Thyroid gland (tissue), 4 donors: ENCODE data around the gene MYH10.
"Not testable (repeated sequence)": the region's sequence is repeated elsewhere in the genome, so short reads cannot be mapped to it uniquely, and the experiment has no call there.

Experiments
- CTCF ChIP-seq, 6 experiments: fragments of 200-600 bp in 3 of 6; fragments of 450-650 bp in 3 of 6; sonication (generic) in 3 of 6; IDR thresholded peaks; one replicate each; pipeline ENCODE4 v1.5.1; 2016 to 2019; ENCODE audit warnings: antibody characterized with exemption in 6 of 6, mild to moderate bottlenecking in 2 of 6, inconsistent platforms in 1 of 6, moderate library complexity in 1 of 6
- POLR2A ChIP-seq, 2 donors: fragments of 450-650 bp; IDR thresholded peaks; one replicate each; pipeline ENCODE4 v1.6.1; 2017; ENCODE audit warnings: antibody characterized with exemption in 2 of 2, mild to moderate bottlenecking in 2 of 2, moderate library complexity in 1 of 2

GRCh38 chr17:8539976-8540375, 90.5 kb downstream of the MYH10 start:
- TF ChIP-seq CTCF, POLR2A (IDR thresholded peaks at IDR 0.05): not testable (repeated sequence)
